Right lobe of liver (tissue), 4 donors: ENCODE results near the gene PPP3R1.

Experiments
- POLR2A ChIP-seq: fragments of 450-650 bp; IDR thresholded peaks from one replicate; pipeline ENCODE4 v1.6.1; 2017; ENCODE audit warnings: antibody characterized with exemption, mild to moderate bottlenecking
- TF ChIP-seq, protein P1 (sequence below), 4 donors: fragments of 200-600 bp in 3 of 4; fragments of 450-650 bp in 1 of 4; IDR thresholded peaks; one replicate each; pipeline versions ENCODE4 v1.5.1 to v1.8.0; 2016 to 2022; ENCODE audit warnings: antibody characterized with exemption in 4 of 4, mild to moderate bottlenecking in 2 of 4
- donor health status: DM: no; HTN: no; CAD: no.
- donor health status: DM: no; HTN: no; CAD: no.
- donor health status: DM: no; HTN: yes; CAD: no.

- TF ChIP-seq, protein P1, sequence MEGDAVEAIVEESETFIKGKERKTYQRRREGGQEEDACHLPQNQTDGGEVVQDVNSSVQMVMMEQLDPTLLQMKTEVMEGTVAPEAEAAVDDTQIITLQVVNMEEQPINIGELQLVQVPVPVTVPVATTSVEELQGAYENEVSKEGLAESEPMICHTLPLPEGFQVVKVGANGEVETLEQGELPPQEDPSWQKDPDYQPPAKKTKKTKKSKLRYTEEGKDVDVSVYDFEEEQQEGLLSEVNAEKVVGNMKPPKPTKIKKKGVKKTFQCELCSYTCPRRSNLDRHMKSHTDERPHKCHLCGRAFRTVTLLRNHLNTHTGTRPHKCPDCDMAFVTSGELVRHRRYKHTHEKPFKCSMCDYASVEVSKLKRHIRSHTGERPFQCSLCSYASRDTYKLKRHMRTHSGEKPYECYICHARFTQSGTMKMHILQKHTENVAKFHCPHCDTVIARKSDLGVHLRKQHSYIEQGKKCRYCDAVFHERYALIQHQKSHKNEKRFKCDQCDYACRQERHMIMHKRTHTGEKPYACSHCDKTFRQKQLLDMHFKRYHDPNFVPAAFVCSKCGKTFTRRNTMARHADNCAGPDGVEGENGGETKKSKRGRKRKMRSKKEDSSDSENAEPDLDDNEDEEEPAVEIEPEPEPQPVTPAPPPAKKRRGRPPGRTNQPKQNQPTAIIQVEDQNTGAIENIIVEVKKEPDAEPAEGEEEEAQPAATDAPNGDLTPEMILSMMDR (IDR thresholded peaks at IDR 0.05) = no peak
- no peak for TF ChIP-seq POLR2A
Measured at GRCh38 chr2:68240446-68240845, 11.9 kb downstream of the PPP3R1 start.
